Measurements from ENCODE around the gene CAMTA1. TPM values are rescaled to one million over a fixed set of nuclear protein-coding genes. Genes with fewer than 3 reads are reported as not detected.

CAMTA1 gene
- total RNA-seq, 1 donor from 2014 or later = 47.9 TPM

GRCh38 chr1:7005762-7006161 lies 220.5 kb downstream of the CAMTA1 start:
- H3K4me3 ChIP-seq = no peak overlapping the region
- H3K36me3 ChIP-seq = no peaks in the 10 kb centered on the region
- H3K27ac ChIP-seq = no peak overlapping the region
- H3K4me1 ChIP-seq = no peaks in the 10 kb centered on the region
- ATAC-seq (no peak), DNase-seq (no peak)
- intact Hi-C loops (cut with DNase I) = no loop called here
- H3K27me3 ChIP-seq (ENCODE audit: low read depth) = peaks cover 6% of the 10 kb centered on the region
- no peaks in the 10 kb centered on the region for H3K9me3 ChIP-seq
- TF ChIP-seq CTCF (IDR thresholded peaks at IDR 0.05) = no peak

- H3K4me3 ChIP-seq = no peak overlapping the region
- H3K27me3 ChIP-seq (ENCODE audit: low read depth) = peaks cover 6% of the 10 kb centered on the region
- H3K4me1 ChIP-seq = no peaks in the 10 kb centered on the region
- H3K36me3 ChIP-seq = no peaks in the 10 kb centered on the region
- no peaks in the 10 kb centered on the region for H3K9me3 ChIP-seq
- no peak for TF ChIP-seq CTCF (IDR thresholded peaks at IDR 0.05)
- intact Hi-C loops (cut with DNase I) = no loop called here
- H3K27ac ChIP-seq = no peak overlapping the region
- ATAC-seq (no peak), DNase-seq (no peak)
These were observed 222.0 kb downstream of the CAMTA1 start for GRCh38 chr1:7006996-7007871.

- H3K4me1 ChIP-seq = no peaks in the 10 kb centered on the region
- no peak for TF ChIP-seq CTCF (IDR thresholded peaks at IDR 0.05)
- no peaks in the 10 kb centered on the region for H3K36me3 ChIP-seq
- ATAC-seq = no peak
- H3K4me3 ChIP-seq = no peak overlapping the region
- intact Hi-C loops (cut with DNase I) = no loop called here
- no peaks in the 10 kb centered on the region for H3K9me3 ChIP-seq
- no peak overlapping the region for H3K27ac ChIP-seq
- peaks cover 3% of the 10 kb centered on the region for H3K27me3 ChIP-seq (ENCODE audit: low read depth)
- no peak for DNase-seq
These were observed 222.6 kb downstream of the CAMTA1 start for GRCh38 chr1:7007902-7008301.

- no peak overlapping the region for H3K27ac ChIP-seq
- no peaks in the 10 kb centered on the region for H3K27me3 ChIP-seq (ENCODE audit: low read depth)
- H3K36me3 ChIP-seq = no peaks in the 10 kb centered on the region
- intact Hi-C loops (cut with DNase I) = no loop called here
- no peak for DNase-seq
- no peak for TF ChIP-seq CTCF (IDR thresholded peaks at IDR 0.05)
- no peak overlapping the region for H3K4me3 ChIP-seq
- ATAC-seq = no peak
- no peaks in the 10 kb centered on the region for H3K9me3 ChIP-seq
- no peaks in the 10 kb centered on the region for H3K4me1 ChIP-seq
These were observed 223.1 kb downstream of the CAMTA1 start for GRCh38 chr1:7008331-7008730.

- Histone ChIP-seq H3K4me3 (no peak overlapping the region), H3K4me1 (no peaks in the 10 kb centered on the region), H3K9me3 (no peaks in the 10 kb centered on the region), H3K27ac (no peak overlapping the region), H3K27me3 (ENCODE audit: low read depth) (no peaks in the 10 kb centered on the region), H3K36me3 (no peaks in the 10 kb centered on the region)
- intact Hi-C loops (cut with DNase I) = no loop called here
- no peak for ATAC-seq
- DNase-seq = no peak
- TF ChIP-seq CTCF (IDR thresholded peaks at IDR 0.05) = no peak
These were observed 223.9 kb downstream of the CAMTA1 start for GRCh38 chr1:7008975-7009740.

Measured in lower lobe of right lung (tissue), 2 donors.